GM23338 (cell line): ENCODE results near the gene LLGL2. TPM values are rescaled to one million over a fixed set of nuclear protein-coding genes. Genes with fewer than 3 reads are reported as not detected.

ENCODE experiments used
- ATAC-seq: fragments of 200-7000 bp; cut with Tn5 transposase; 3 replicates; pipeline ENCODE4 v1.9.1; 2020
- DNase-seq: peaks from one replicate; pipeline ENCODE4 v3.0.0-alpha.2; 2015; ENCODE audit warnings: low spot score
- H2AFZ ChIP-seq: fragments of 200-600 bp; sonication (generic); 2 replicates; pipeline ENCODE4 v1.8.0; 2016; ENCODE audit warnings: antibody characterized with exemption, mild to moderate bottlenecking, moderate library complexity
- H3F3A ChIP-seq: fragments of 200-600 bp; sonication (generic); replicated peaks from 2 replicates; pipeline ENCODE4 v1.8.0; 2017; ENCODE audit warnings: antibody characterized with exemption, mixed run types, low read depth
- H3K27ac ChIP-seq: fragments of 200-600 bp; sonication (generic); 2 replicates; pipeline ENCODE4 v1.6.1; 2016; ENCODE audit warnings: low read depth
- H3K27me3 ChIP-seq: fragments of 200-600 bp; sonication (generic); 2 replicates; pipeline ENCODE4 v1.8.0; 2016; ENCODE audit warnings: mild to moderate bottlenecking, mixed run types, moderate library complexity; ENCODE audit not compliant: insufficient read depth
- H3K36me3 ChIP-seq: fragments of 200-600 bp; sonication (generic); 2 replicates; pipeline ENCODE4 v1.8.0; 2016; ENCODE audit warnings: mild to moderate bottlenecking; ENCODE audit not compliant: insufficient read depth
- H3K4me1 ChIP-seq: fragments of 200-600 bp; sonication (generic); 2 replicates; pipeline ENCODE4 v1.8.0; 2016; ENCODE audit warnings: mild to moderate bottlenecking, moderate library complexity; ENCODE audit not compliant: insufficient read depth
- H3K4me2 ChIP-seq: fragments of 200-600 bp; sonication (generic); 2 replicates; pipeline ENCODE4 v1.7.1; 2017; ENCODE audit warnings: mixed run types
- H3K4me3 ChIP-seq: fragments of 200-600 bp; sonication (generic); 2 replicates; pipeline ENCODE4 v1.6.1; 2016; ENCODE audit warnings: mixed run types
- H3K79me2 ChIP-seq: fragments of 200-600 bp; sonication (generic); replicated peaks from 2 replicates; pipeline ENCODE4 v1.8.0; 2017; ENCODE audit warnings: mild to moderate bottlenecking; ENCODE audit not compliant: insufficient read depth
- H3K9me2 ChIP-seq: fragments of 200-600 bp; sonication (generic); 2 replicates; pipeline ENCODE4 v1.8.0; 2017; ENCODE audit not compliant: insufficient read depth
- H4K20me1 ChIP-seq: fragments of 200-600 bp; sonication (generic); replicated peaks from 2 replicates; pipeline ENCODE4 v1.8.0; 2017; ENCODE audit warnings: mild to moderate bottlenecking; ENCODE audit not compliant: insufficient read depth
- H3K27ac Mint-ChIP-seq: 2 replicates; pipeline ENCODE4 v1.8.0; 2020; ENCODE audit warnings: inconsistent platforms, mild to moderate bottlenecking, moderate library complexity, mixed read lengths
- H3K27me3 Mint-ChIP-seq: 3 replicates; pipeline ENCODE4 v1.8.0; 2022; ENCODE audit warnings: low read depth, mild to moderate bottlenecking, moderate library complexity, mixed read lengths, inconsistent platforms; ENCODE audit not compliant: insufficient read depth, poor library complexity
- H3K36me3 Mint-ChIP-seq: 3 replicates; pipeline ENCODE4 v1.8.0; 2021; ENCODE audit warnings: low read depth, mild to moderate bottlenecking, inconsistent platforms, moderate library complexity, mixed read lengths
- H3K4me1 Mint-ChIP-seq: 3 replicates; pipeline ENCODE4 v1.8.0; 2020; ENCODE audit warnings: mild to moderate bottlenecking, inconsistent platforms, mixed read lengths
- H3K4me3 Mint-ChIP-seq: 3 replicates; pipeline ENCODE4 v1.8.0; 2021; ENCODE audit warnings: moderate library complexity, mild to moderate bottlenecking, inconsistent platforms, mixed read lengths
- H3K9me3 Mint-ChIP-seq: 3 replicates; pipeline ENCODE4 v1.8.0; 2020; ENCODE audit warnings: moderate library complexity, mild to moderate bottlenecking, inconsistent platforms, mixed read lengths
- ETS1 ChIP-seq: IDR thresholded peaks from 2 replicates; pipeline ENCODE4 v1.6.1; 2016; ENCODE audit warnings: antibody characterized with exemption
- EZH2 ChIP-seq: fragments of 200-600 bp; sonication (generic); IDR thresholded peaks from one replicate; pipeline ENCODE4 v1.8.0; 2017; ENCODE audit warnings: antibody characterized with exemption, mild to moderate bottlenecking, low read depth; ENCODE audit not compliant: unreplicated experiment
- EZH2phosphoT487 ChIP-seq: fragments of 200-600 bp; sonication (generic); IDR thresholded peaks from one replicate; pipeline ENCODE4 v1.8.1; 2018; ENCODE audit warnings: antibody characterized with exemption; ENCODE audit not compliant: unreplicated experiment
- REST ChIP-seq: IDR thresholded peaks from one replicate; pipeline ENCODE4 v1.6.1; 2018; ENCODE audit warnings: antibody characterized with exemption; ENCODE audit not compliant: unreplicated experiment
- STAT1 ChIP-seq: IDR thresholded peaks from one replicate; pipeline ENCODE4 v1.6.1; 2016; ENCODE audit warnings: antibody characterized with exemption; ENCODE audit not compliant: unreplicated experiment
- ZNF462 ChIP-seq: fragments of 250-450 bp; sonication (Bioruptor Pico); IDR thresholded peaks from 2 replicates; pipeline ENCODE4 v1.5.0; 2020; ENCODE audit warnings: mild to moderate bottlenecking, moderate library complexity
- polyA plus RNA-seq: library from polyadenylated mRNA; unstranded; fragments of >200 nt; fragmentation: Nextera tagmentation; extraction: Ambion mirVana; gene quantifications from 2 replicates; pipeline ENCODE4 v1.2.1, GENCODE V29; 2016
- total RNA-seq: library from RNA; depleted of rRNA; stranded (reverse); fragments of >200 nt; shearing (Covaris generic); gene quantifications from 2 replicates; pipeline ENCODE4 v1.2.3, GENCODE V29; 2014

The LLGL2 gene
- total and polyA plus RNA-seq, 2 experiments from 2014 or later: 62.5 to 78.5 TPM

- TF ChIP-seq ZNF462 (CRISPR knock-in tag) (no peak), STAT1 (no peak)
These were observed 64.4 kb downstream of the LLGL2 start (continued) for GRCh38 chr17:75589919-75590303.

GRCh38 chr17:75590314-75590761 lies 64.8 kb downstream of the LLGL2 start:
- H3K4me3 Mint-ChIP-seq: 0 out of 3 replicates have a peak overlapping the region, but pooled peaks have one; percentile 14

More at GRCh38 chr17:75590314-75590761, 64.8 kb downstream of the LLGL2 start:
- no peaks in the 10 kb centered on the region for H3K36me3 ChIP-seq
- H3K4me1 ChIP-seq: peaks cover 6% of the 10 kb centered on the region
- Mint-ChIP-seq H3K27ac (no peak overlapping the region), H3K4me1 (no peaks in the 10 kb centered on the region), H3K27me3 (peaks cover 27% of the 10 kb centered on the region), H3K36me3 (no peaks in the 10 kb centered on the region; the same call in 2 of the 3 replicates), H3K9me3 (peaks cover 8% of the 10 kb centered on the region)
- peak overlapping the region; percentile 77 for H3K4me2 ChIP-seq
- H2AFZ ChIP-seq: no peak overlapping the region
- no peaks in the 10 kb centered on the region for H4K20me1 ChIP-seq
- H3K4me3 ChIP-seq: peak overlapping the region; percentile 56; the same call in 1 of the 2 replicates
- no peak for DNase-seq
- TF ChIP-seq ETS1: no peak
- no peak for TF ChIP-seq EZH2phosphoT487
- no peak for TF ChIP-seq REST
- TF ChIP-seq EZH2: no peak
- no peak overlapping the region for H3K27ac ChIP-seq
- H3K27me3 ChIP-seq: peaks cover 11% of the 10 kb centered on the region
- no peaks in the 10 kb centered on the region for H3K9me2 ChIP-seq
- no peaks in the 10 kb centered on the region for H3K79me2 ChIP-seq
- no peak for ATAC-seq
- H3F3A ChIP-seq: no peaks in the 10 kb centered on the region
